Ovary (tissue), 9 donors: ENCODE results near the gene PTPN13. TPM values are rescaled to one million over a fixed set of nuclear protein-coding genes. Genes with fewer than 3 reads are reported as not detected.

Source experiments
- DNase-seq, 5 donors: peaks; one replicate each; pipeline ENCODE4 v3.0.0-alpha.2; 2019 to 2020
- H3K27ac ChIP-seq, 2 donors: fragments of 200-600 bp; one replicate each; pipeline versions ENCODE4 v1.5.1 to v1.8.0; 2019 to 2022
- H3K27me3 ChIP-seq: fragments of 200-600 bp; one replicate; pipeline ENCODE4 v1.8.0; 2022
- H3K36me3 ChIP-seq: fragments of 200-600 bp; sonication (generic); one replicate; pipeline ENCODE4 v1.5.1; 2019
- H3K4me1 ChIP-seq: one replicate; pipeline ENCODE4 v1.8.1; 2013; ENCODE audit warnings: mild to moderate bottlenecking, moderate library complexity; ENCODE audit not compliant: insufficient read depth
- H3K4me3 ChIP-seq: fragments of 200-600 bp; sonication (generic); one replicate; pipeline ENCODE4 v1.5.1; 2017
- H3K9me3 ChIP-seq, 2 donors: fragments of 200-600 bp in 1 of 2; sonication (generic) in 1 of 2; one replicate each; pipeline versions ENCODE4 v1.5.1 to v1.8.1; 2013 to 2019; ENCODE audit warnings: mild to moderate bottlenecking in 1 of 2, moderate library complexity in 1 of 2
- CTCF ChIP-seq, 3 donors: fragments of 450-650 bp in 2 of 3; fragments of 200-600 bp in 1 of 3; IDR thresholded peaks; one replicate each; pipeline versions ENCODE4 v1.5.1 to v1.8.0; 2016 to 2022; ENCODE audit warnings: antibody characterized with exemption in 3 of 3, mild to moderate bottlenecking in 1 of 3
- EP300 ChIP-seq: sonication (generic); formaldehyde crosslinking; IDR thresholded peaks from one replicate; pipeline ENCODE4 v1.6.1; 2017; ENCODE audit warnings: antibody characterized with exemption
- POLR2A ChIP-seq: fragments of 450-650 bp; IDR thresholded peaks from one replicate; pipeline ENCODE4 v1.6.1; 2017; ENCODE audit warnings: antibody characterized with exemption, mild to moderate bottlenecking, moderate library complexity
- WGBS, 3 donors: extraction: QIAGEN DNeasy Blood & Tissue Kit in 1 of 3; methylation state at CpG; one replicate each; pipeline versions ENCODE4 v1.1.5 to v1.1.7; 2013 to 2017; 5-methylcytosine and 5-hydroxymethylcytosine counted together
- intact Hi-C, 4 donors: fragments of 100-400 bp; cut with DNase I; formaldehyde crosslinking; loops; one replicate each; pipeline versions ENCODE4 v1.11.0 to v1.15.1; 2022 to 2023
- polyA plus RNA-seq, 2 donors: library from polyadenylated mRNA; stranded (reverse); fragments of 200-250 nt in 1 of 2; fragments of 350-450 nt in 1 of 2; fragmentation: Illumina TruSeq in 1 of 2; extraction: RNeasy Lipid Tissue Mini Kit (QIAGEN cat#74804) in 1 of 2; gene quantifications; one replicate each; pipeline ENCODE4 v1.2.3, GENCODE V29; 2013 to 2014
- total RNA-seq, 7 donors: library from RNA; depleted of rRNA in 2 of 7; stranded (reverse); fragments of >200 nt in 2 of 7; fragmentation: NEBNext Ultra II Directional in 3 of 7; extraction: Animal tissue kit (Norgen Biotek cat#: 25700) in 3 of 7; gene quantifications; one replicate each; pipeline versions ENCODE4 v1.1.0 to v1.2.4, GENCODE V29; 2016 to 2023
- donor health status: DM: no; HTN: no; CAD: no; lungs with moderate emphysema.
- donor health status: DM: no; HTN: no; CAD: no.
- donor health status: Bipolar disorder and iron deficiency.
- donor health status: DM: yes; HTN: yes; CAD: no.
- donor health status: DM: no; HTN: no; CAD: no.
- donor health status: DM: yes; HTN: yes; CAD: no.

The PTPN13 gene
- total and polyA plus RNA-seq, 9 donors = 17.0 to 73.4 (median 44.0) TPM

GRCh38 chr4:86853209-86853608, 259.1 kb downstream of the PTPN13 start:
- 88 to 96% (median 93%) methylated on average over 5 of the region's 5 CpGs for WGBS, 3 donors
- no peak overlapping the region for H3K27ac ChIP-seq

GRCh38 chr4:86855572-86855971, 261.5 kb downstream of the PTPN13 start:
- intact Hi-C loops = no loop called here
- no peak overlapping the region for H3K27ac ChIP-seq
- WGBS, 3 donors = 47 to 65% (median 61%) methylated on average over 2 of the region's 2 CpGs

More at GRCh38 chr4:86853209-86853608, 259.1 kb downstream of the PTPN13 start:
- intact Hi-C loops = no loop called here
- no peaks in the 10 kb centered on the region for H3K4me1 ChIP-seq
- no peaks in the 10 kb centered on the region for H3K36me3 ChIP-seq
- no peak for TF ChIP-seq CTCF (IDR thresholded peaks at IDR 0.05)
- TF ChIP-seq EP300 = no peak
- no peak for TF ChIP-seq POLR2A
- no peak overlapping the region for H3K4me3 ChIP-seq
- no peaks in the 10 kb centered on the region for H3K9me3 ChIP-seq
- no peaks in the 10 kb centered on the region for H3K27me3 ChIP-seq
- no peak for DNase-seq

GRCh38 chr4:86856896-86857295, 262.8 kb downstream of the PTPN13 start:
- intact Hi-C loops = no loop called here
- no peak overlapping the region for H3K27ac ChIP-seq
- no peaks in the 10 kb centered on the region for H3K36me3 ChIP-seq
- H3K4me3 ChIP-seq = no peak overlapping the region
- DNase-seq = no peak
- no peaks in the 10 kb centered on the region for H3K27me3 ChIP-seq
- WGBS, 3 donors = 20 to 34% (median 20%) methylated on average over 1 of the region's 1 CpG
- H3K4me1 ChIP-seq = no peaks in the 10 kb centered on the region
- TF ChIP-seq CTCF (IDR thresholded peaks at IDR 0.05) (no peak), POLR2A (no peak), EP300 (no peak)
- H3K9me3 ChIP-seq = no peaks in the 10 kb centered on the region

More at GRCh38 chr4:86855572-86855971, 261.5 kb downstream of the PTPN13 start:
- no peak for TF ChIP-seq POLR2A
- TF ChIP-seq EP300 = no peak
- TF ChIP-seq CTCF (IDR thresholded peaks at IDR 0.05) = no peak
- H3K4me1 ChIP-seq = no peaks in the 10 kb centered on the region
- no peaks in the 10 kb centered on the region for H3K27me3 ChIP-seq
- H3K9me3 ChIP-seq = no peaks in the 10 kb centered on the region
- DNase-seq = no peak
- no peaks in the 10 kb centered on the region for H3K36me3 ChIP-seq
- H3K4me3 ChIP-seq = no peak overlapping the region

GRCh38 chr4:86857341-86858052, 263.4 kb downstream of the PTPN13 start:
- no peak for DNase-seq
- 89 to 91% (median 90%) methylated on average over 8 of the region's 8 CpGs for WGBS, 3 donors
- no peaks in the 10 kb centered on the region for H3K4me1 ChIP-seq
- TF ChIP-seq POLR2A = no peak
- TF ChIP-seq EP300 = no peak
- no peak for TF ChIP-seq CTCF (IDR thresholded peaks at IDR 0.05)
- no peaks in the 10 kb centered on the region for H3K27me3 ChIP-seq
- no peaks in the 10 kb centered on the region for H3K9me3 ChIP-seq
- intact Hi-C loops = no loop called here
- no peaks in the 10 kb centered on the region for H3K36me3 ChIP-seq
- no peak overlapping the region for H3K4me3 ChIP-seq
- no peak overlapping the region for H3K27ac ChIP-seq

Other genes starting within 250 kb of the PTPN13 start
- 10 to 100 TPM; 24.6 to 41.6 (median 37.8) TPM for gene MAPK10, start 234.3 kb upstream of the PTPN13 start, total RNA-seq
- 10 to 100 TPM; 19.3 to 27.6 TPM for gene MAPK10, start 234.3 kb upstream of the PTPN13 start, polyA plus RNA-seq